Measurements from ENCODE around the gene PCDHGA10.

PCDHGA10 gene

GRCh38 chr5:141382469-141383294 is 30.1 kb upstream of the PCDHGA10 start, which contains the start of gene PCDHGA7:
Gene PCDHGA7, plus strand, starts transcription at chr5:141382742. Its CDS starts 158 bp downstream, at chr5:141382900.
- no peak for TF ChIP-seq RAD21 (IDR thresholded peaks at IDR 0.05; ENCODE audit: low read depth)
- no peak for TF ChIP-seq TEAD4 (IDR thresholded peaks at IDR 0.05)
- TF ChIP-seq EP300 (IDR thresholded peaks at IDR 0.05; ENCODE audit: borderline replicate concordance), result no peak
- TF ChIP-seq ZBTB7A (IDR thresholded peaks at IDR 0.05; ENCODE audit: low read depth), result no peak
- no peak for TF ChIP-seq YY1 (IDR thresholded peaks at IDR 0.05; ENCODE audit: low read depth)
- no peak for TF ChIP-seq FOXM1 (IDR thresholded peaks at IDR 0.05; ENCODE audit: borderline replicate concordance, low read depth)
- no peak for TF ChIP-seq TCF12 (IDR thresholded peaks at IDR 0.05; ENCODE audit: low read depth)

GRCh38 chr5:141383345-141383744 is 29.4 kb upstream of the PCDHGA10 start:
- no peak for TF ChIP-seq YY1 (IDR thresholded peaks at IDR 0.05; ENCODE audit: low read depth)
- TF ChIP-seq EP300 (IDR thresholded peaks at IDR 0.05; ENCODE audit: borderline replicate concordance), result no peak
- no peak for TF ChIP-seq ZBTB7A (IDR thresholded peaks at IDR 0.05; ENCODE audit: low read depth)
- TF ChIP-seq CREB1 (IDR thresholded peaks at IDR 0.05; ENCODE audit: low read depth), result no peak
- TF ChIP-seq EGR1 (IDR thresholded peaks at IDR 0.05), result no peak
- TF ChIP-seq TCF12 (IDR thresholded peaks at IDR 0.05; ENCODE audit: low read depth), result no peak
- no peak for TF ChIP-seq REST (IDR thresholded peaks at IDR 0.05; ENCODE audit: low read depth)
- TF ChIP-seq NFIC (IDR thresholded peaks at IDR 0.05), result no peak
- TF ChIP-seq CEBPB (IDR thresholded peaks at IDR 0.05), result no peak
- no peak for TF ChIP-seq TEAD4 (IDR thresholded peaks at IDR 0.05)
- no peak for TF ChIP-seq MAX (IDR thresholded peaks at IDR 0.05)
- TF ChIP-seq USF1 (IDR thresholded peaks at IDR 0.05), result no peak

- TF ChIP-seq EP300 (IDR thresholded peaks at IDR 0.05; ENCODE audit: borderline replicate concordance), result no peak
- TF ChIP-seq TEAD4 (IDR thresholded peaks at IDR 0.05), result no peak
- no peak for TF ChIP-seq CREB1 (IDR thresholded peaks at IDR 0.05; ENCODE audit: low read depth)
- TF ChIP-seq EGR1 (IDR thresholded peaks at IDR 0.05), result no peak
- TF ChIP-seq MAX (IDR thresholded peaks at IDR 0.05), result no peak
- TF ChIP-seq CEBPB (IDR thresholded peaks at IDR 0.05), result no peak
- TF ChIP-seq USF1 (IDR thresholded peaks at IDR 0.05), result no peak
- TF ChIP-seq REST (IDR thresholded peaks at IDR 0.05; ENCODE audit: low read depth), result no peak
- TF ChIP-seq TCF12 (IDR thresholded peaks at IDR 0.05; ENCODE audit: low read depth), result no peak
- no peak for TF ChIP-seq FOXM1 (IDR thresholded peaks at IDR 0.05; ENCODE audit: borderline replicate concordance, low read depth)
- TF ChIP-seq RAD21 (IDR thresholded peaks at IDR 0.05; ENCODE audit: low read depth), result no peak
- no peak for TF ChIP-seq TAF1 (IDR thresholded peaks at IDR 0.05; ENCODE audit: low read depth)
Measured at GRCh38 chr5:141384471-141385267, 28.1 kb upstream of the PCDHGA10 start.

- TF ChIP-seq RAD21 (IDR thresholded peaks at IDR 0.05; ENCODE audit: low read depth), result peak; percentile 52
Measured at GRCh38 chr5:141387557-141388311, 25.1 kb upstream of the PCDHGA10 start, which contains the start of gene PCDHGB4. Gene PCDHGB4, plus strand, starts transcription at chr5:141387698. Its CDS starts 187 bp downstream, at chr5:141387885.

GRCh38 chr5:141388661-141389060 is 24.1 kb upstream of the PCDHGA10 start:
- TF ChIP-seq TEAD4 (IDR thresholded peaks at IDR 0.05) (no peak), CEBPB (IDR thresholded peaks at IDR 0.05) (peak; percentile 76), TAF1 (IDR thresholded peaks at IDR 0.05; ENCODE audit: low read depth) (no peak)
